HPDE6-E6E7 (cell line): ENCODE measurements around the gene HLA-DOA.

ENCODE experiments used
- DNase-seq: peaks from one replicate; pipeline ENCODE4 v3.0.0; 2011; ENCODE audit warnings: missing footprints; ENCODE audit errors: extremely low spot score

HLA-DOA gene

GRCh38 chr6:32967151-32968091, 42.0 kb downstream of the HLA-DOA start:
- DNase-seq, result no peak

GRCh38 chr6:32964776-32965175, 44.6 kb downstream of the HLA-DOA start:
- DNase-seq, result no peak

GRCh38 chr6:32963866-32964265, 45.5 kb downstream of the HLA-DOA start:
- DNase-seq, result no peak

GRCh38 chr6:32962213-32962826, 47.1 kb downstream of the HLA-DOA start:
- no peak for DNase-seq

- DNase-seq, result no peak
These were observed 48.8 kb downstream of the HLA-DOA start for GRCh38 chr6:32960563-32960962.

GRCh38 chr6:32956176-32956575, 53.2 kb downstream of the HLA-DOA start:
- DNase-seq, result no peak

GRCh38 chr6:32954986-32955802, 54.2 kb downstream of the HLA-DOA start:
- DNase-seq, result no peak

- DNase-seq, result no peak
These were observed 55.1 kb downstream of the HLA-DOA start for GRCh38 chr6:32954267-32954666.
